Pancreas (tissue), 10 donors: ENCODE data around the gene GCM1. TPM values are rescaled to one million over a fixed set of nuclear protein-coding genes. Genes with fewer than 3 reads are reported as not detected.

Experiments used
- ATAC-seq, 4 donors: fragments of 200-7000 bp; cut with Tn5 transposase; one replicate each; pipeline versions ENCODE4 v1.8.0 to v1.9.1; 2020; ENCODE audit warnings: mild to moderate bottlenecking in 4 of 4, moderate library complexity in 4 of 4
- DNase-seq, 6 donors: peaks; one replicate each; pipeline ENCODE4 v3.0.0-alpha.2; 2020
- FAIRE-seq: peaks from 2 replicates; lab custom pipeline; 2012; peaks lifted over from hg19 to GRCh38; lab: Jason Lieb, UNC
- H3K27ac ChIP-seq, 4 donors: fragments of 200-600 bp; sonication (generic); 1 replicate in 3 of 4; 2 replicates in 1 of 4; pipeline versions ENCODE4 v1.5.0 to v1.8.0; 2020
- H3K27me3 ChIP-seq, 4 donors: fragments of 200-600 bp; one replicate each; pipeline ENCODE4 v1.8.0; 2021
- H3K36me3 ChIP-seq, 3 donors: fragments of 200-600 bp; sonication (generic) in 1 of 3; one replicate each; pipeline versions ENCODE4 v1.5.0 to v1.8.0; 2020 to 2021
- H3K4me1 ChIP-seq, 3 donors: fragments of 200-600 bp; one replicate each; pipeline ENCODE4 v1.8.0; 2021
- H3K4me3 ChIP-seq, 4 donors: fragments of 200-600 bp; sonication (generic) in 2 of 4; one replicate each; pipeline versions ENCODE4 v1.5.0 to v1.8.0; 2020 to 2021
- H3K9me3 ChIP-seq, 4 donors: fragments of 200-600 bp; one replicate each; pipeline ENCODE4 v1.8.0; 2021
- CTCF ChIP-seq, 4 donors: fragments of 200-600 bp; sonication (generic) in 3 of 4; IDR thresholded peaks; one replicate each; pipeline versions ENCODE4 v1.5.0 to v1.8.0; 2021; ENCODE audit warnings: antibody characterized with exemption in 4 of 4
- WGBS, 2 donors: extraction: QIAGEN DNeasy Blood & Tissue Kit; methylation state at CpG; one replicate each; pipeline ENCODE4 v1.1.7; 2013; 5-methylcytosine and 5-hydroxymethylcytosine counted together
- intact Hi-C, 3 donors: fragments of 100-400 bp; cut with DNase I; formaldehyde crosslinking; loops; one replicate each; pipeline versions ENCODE4 v1.11.1 to v1.14.2; 2022
- polyA plus RNA-seq, 2 donors: library from polyadenylated mRNA; stranded (reverse); fragments of 200-250 nt; gene quantifications; one replicate each; pipeline ENCODE4 v1.2.3, GENCODE V29; 2013
- total RNA-seq, 6 donors: library from RNA; stranded (reverse); fragmentation: NEBNext Ultra II Directional in 4 of 6; extraction: Animal tissue kit (Norgen Biotek cat#: 25700) in 4 of 6; gene quantifications; one replicate each; pipeline versions ENCODE4 v1.2.1 to v1.2.4, GENCODE V29; 2021 to 2023
- donor health status: healthy with polysubstance abuse.
- donor health status: DM: no; HTN: no; CAD: no; lungs with moderate emphysema.
- donor health status: DM: no; HTN: no; CAD: no.
- donor health status: control.
- donor health status: control.
- donor health status: Bipolar disorder and iron deficiency.
- donor health status: DM: yes; HTN: yes; CAD: no.
- donor health status: DM: no; HTN: no; CAD: no.
- donor health status: DM: no; HTN: no; CAD: no.
- donor health status: DM: yes; HTN: yes; CAD: no.

GCM1 gene
- total and polyA plus RNA-seq, 8 donors, result not detected

GRCh38 chr6:53119772-53120409, 28.8 kb downstream of the GCM1 start:
- 26 to 27% methylated on average over 4 of the region's 4 CpGs for WGBS, 2 donors

GRCh38 chr6:53119349-53119748, 29.3 kb downstream of the GCM1 start:
- H3K4me3 ChIP-seq, result no peak overlapping the region
- no peaks in the 10 kb centered on the region for H3K36me3 ChIP-seq
- H3K9me3 ChIP-seq, result no peaks in the 10 kb centered on the region
- H3K4me1 ChIP-seq, result peaks cover 0 to 7% (median 0%) of the 10 kb centered on the region in 3 donors
- intact Hi-C loops, result no loop called here
- ATAC-seq (no peak), FAIRE-seq (no peak), DNase-seq (no peak)
- no peak overlapping the region for H3K27ac ChIP-seq
- no peak for TF ChIP-seq CTCF (IDR thresholded peaks at IDR 0.05)
- 74 to 85% methylated on average over 1 of the region's 1 CpG for WGBS, 2 donors
- no peaks in the 10 kb centered on the region for H3K27me3 ChIP-seq

More at GRCh38 chr6:53119772-53120409, 28.8 kb downstream of the GCM1 start:
- TF ChIP-seq CTCF (IDR thresholded peaks at IDR 0.05), result no peak
- Histone ChIP-seq H3K4me1 (peaks cover 0 to 7% (median 0%) of the 10 kb centered on the region in 3 donors), H3K27me3 (no peaks in the 10 kb centered on the region), H3K27ac (no peak overlapping the region), H3K9me3 (no peaks in the 10 kb centered on the region), H3K4me3 (no peak overlapping the region), H3K36me3 (no peaks in the 10 kb centered on the region)
- DNase-seq (peak in 5 of 6 donors; percentile 25 to 65 (median 42)), FAIRE-seq (no peak), ATAC-seq (peak; percentile 85 to 91 (median 88))
- intact Hi-C loops, result no loop called here

GRCh38 chr6:53115741-53116140, 32.9 kb downstream of the GCM1 start:
- FAIRE-seq, result no peak
- Histone ChIP-seq H3K4me1 (peaks cover 0 to 18% (median 10%) of the 10 kb centered on the region in 3 donors), H3K9me3 (no peaks in the 10 kb centered on the region), H3K27ac (no peak overlapping the region), H3K4me3 (no peak overlapping the region), H3K27me3 (no peaks in the 10 kb centered on the region), H3K36me3 (no peaks in the 10 kb centered on the region)
- DNase-seq, result no peak
- no peak for ATAC-seq
- intact Hi-C loops, result no loop called here
- 85 to 98% methylated on average over 2 of the region's 2 CpGs for WGBS, 2 donors
- TF ChIP-seq CTCF (IDR thresholded peaks at IDR 0.05), result no peak

GRCh38 chr6:53115113-53115512, 33.5 kb downstream of the GCM1 start:
- H3K4me1 ChIP-seq, result peaks cover 0 to 15% (median 10%) of the 10 kb centered on the region in 3 donors
- TF ChIP-seq CTCF (IDR thresholded peaks at IDR 0.05), result no peak
- intact Hi-C loops, result no loop called here
- FAIRE-seq (no peak), ATAC-seq (no peak), DNase-seq (no peak)
- no peaks in the 10 kb centered on the region for H3K9me3 ChIP-seq
- WGBS, 2 donors, result 93 to 95% methylated on average over 1 of the region's 1 CpG
- H3K4me3 ChIP-seq, result no peak overlapping the region
- no peaks in the 10 kb centered on the region for H3K36me3 ChIP-seq
- no peaks in the 10 kb centered on the region for H3K27me3 ChIP-seq
- H3K27ac ChIP-seq, result no peak overlapping the region

- no peak for TF ChIP-seq CTCF (IDR thresholded peaks at IDR 0.05)
Measured at GRCh38 chr6:53113742-53114141, 34.9 kb downstream of the GCM1 start.

More at GRCh38 chr6:53113742-53114141, 34.9 kb downstream of the GCM1 start:
- Histone ChIP-seq H3K4me1 (peaks cover 0 to 12% (median 10%) of the 10 kb centered on the region in 3 donors), H3K27ac (no peak overlapping the region), H3K27me3 (no peaks in the 10 kb centered on the region), H3K36me3 (no peaks in the 10 kb centered on the region), H3K9me3 (no peaks in the 10 kb centered on the region), H3K4me3 (no peak overlapping the region)
- WGBS, 2 donors, result 70 to 76% methylated on average over 4 of the region's 4 CpGs
- FAIRE-seq (no peak), ATAC-seq (no peak), DNase-seq (no peak)
- intact Hi-C loops, result no loop called here
